ENCODE data around the gene AOX1. TPM values are rescaled to one million over a fixed set of nuclear protein-coding genes. Genes with fewer than 3 reads are reported as not detected.

AOX1 gene
- total RNA-seq, 1 donor from 2014 or later, result 3.4 TPM

DNA sequence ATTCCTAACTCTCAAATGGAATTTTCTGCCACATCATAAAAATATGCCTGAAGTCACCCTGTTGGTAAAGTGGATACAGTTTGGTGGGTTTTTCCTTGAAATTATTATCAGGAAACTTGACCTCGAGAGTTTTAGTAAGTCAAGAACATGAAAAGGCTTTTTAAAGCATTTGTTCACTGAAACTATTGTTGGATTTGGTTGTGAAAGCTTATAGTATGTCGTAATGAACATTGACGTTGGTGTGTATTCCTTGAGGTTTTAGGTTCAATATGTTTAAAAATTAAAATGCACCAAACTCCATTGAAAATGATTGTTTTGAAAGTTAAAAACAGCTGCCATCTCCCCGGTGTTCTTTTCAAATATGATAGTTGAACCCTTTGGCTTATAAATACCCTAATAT, 30.8 kb downstream of the AOX1 start:
- Mint-ChIP-seq H3K4me1 (ENCODE audit: low read depth, unreplicated experiment) (peaks cover 20% of the 10 kb centered on the region), H3K4me3 (ENCODE audit: unreplicated experiment) (no peak overlapping the region), H3K27me3 (ENCODE audit: low read depth, unreplicated experiment) (no peaks in the 10 kb centered on the region), H3K27ac (ENCODE audit: unreplicated experiment) (no peak overlapping the region), H3K9me3 (ENCODE audit: unreplicated experiment) (no peaks in the 10 kb centered on the region), H3K36me3 (ENCODE audit: low read depth, unreplicated experiment) (no peaks in the 10 kb centered on the region)
- no peaks in the 10 kb centered on the region for H3K9me3 ChIP-seq (ENCODE audit: insufficient read depth, low read depth, low read length)
- peaks cover 23% of the 10 kb centered on the region for H3K4me1 ChIP-seq (ENCODE audit: insufficient read depth, low read length)
- no peak for TF ChIP-seq CTCF (IDR thresholded peaks at IDR 0.05; ENCODE audit: insufficient read depth, low read depth, low read length)
- no peak for TF ChIP-seq EZH2 (IDR thresholded peaks at IDR 0.05; ENCODE audit: insufficient read depth, low read length)
- no peak overlapping the region for H3K4me2 ChIP-seq (ENCODE audit: low read length)
- H3K36me3 ChIP-seq (ENCODE audit: insufficient read depth, low read length), result no peaks in the 10 kb centered on the region
- no peak overlapping the region for H3K27ac ChIP-seq (ENCODE audit: low read depth, low read length)
- no peak overlapping the region for H2AFZ ChIP-seq (ENCODE audit: low read depth, low read length)
- DNase-seq (ENCODE audit: low read depth), result no peak
- H3K9ac ChIP-seq (ENCODE audit: low read length), result no peak overlapping the region
- no peak overlapping the region for H3K4me3 ChIP-seq (ENCODE audit: insufficient read depth, low read depth, low read length)
- no peaks in the 10 kb centered on the region for H3K27me3 ChIP-seq (ENCODE audit: insufficient read depth, low read length)
- H3K79me2 ChIP-seq (ENCODE audit: insufficient read depth, low read length), result no peaks in the 10 kb centered on the region
- FAIRE-seq, result no peak
- H4K20me1 ChIP-seq (ENCODE audit: insufficient read depth, low read length), result no peaks in the 10 kb centered on the region

- no peak overlapping the region for H3K9ac ChIP-seq (ENCODE audit: low read length)
- FAIRE-seq (peak; percentile 50), DNase-seq (ENCODE audit: low read depth) (no peak)
- H3K4me3 ChIP-seq (ENCODE audit: insufficient read depth, low read depth, low read length), result no peak overlapping the region
- Mint-ChIP-seq H3K4me3 (ENCODE audit: unreplicated experiment) (no peak overlapping the region), H3K27me3 (ENCODE audit: low read depth, unreplicated experiment) (no peaks in the 10 kb centered on the region), H3K36me3 (ENCODE audit: low read depth, unreplicated experiment) (no peaks in the 10 kb centered on the region), H3K9me3 (ENCODE audit: unreplicated experiment) (no peaks in the 10 kb centered on the region), H3K27ac (ENCODE audit: unreplicated experiment) (no peak overlapping the region), H3K4me1 (ENCODE audit: low read depth, unreplicated experiment) (peaks cover 24% of the 10 kb centered on the region)
- H3K4me2 ChIP-seq (ENCODE audit: low read length), result no peak overlapping the region
- no peaks in the 10 kb centered on the region for H3K36me3 ChIP-seq (ENCODE audit: insufficient read depth, low read length)
- H4K20me1 ChIP-seq (ENCODE audit: insufficient read depth, low read length), result no peaks in the 10 kb centered on the region
- H3K27ac ChIP-seq (ENCODE audit: low read depth, low read length), result no peak overlapping the region
- H3K79me2 ChIP-seq (ENCODE audit: insufficient read depth, low read length), result no peaks in the 10 kb centered on the region
- no peaks in the 10 kb centered on the region for H3K9me3 ChIP-seq (ENCODE audit: insufficient read depth, low read depth, low read length)
- peaks cover 23% of the 10 kb centered on the region for H3K4me1 ChIP-seq (ENCODE audit: insufficient read depth, low read length)
- TF ChIP-seq CTCF (IDR thresholded peaks at IDR 0.05; ENCODE audit: insufficient read depth, low read depth, low read length) (no peak), EZH2 (IDR thresholded peaks at IDR 0.05; ENCODE audit: insufficient read depth, low read length) (no peak)
- H2AFZ ChIP-seq (ENCODE audit: low read depth, low read length), result no peak overlapping the region
- H3K27me3 ChIP-seq (ENCODE audit: insufficient read depth, low read length), result no peaks in the 10 kb centered on the region
These were observed 31.6 kb downstream of the AOX1 start for GRCh38 chr2:200617156-200618053.

DNA sequence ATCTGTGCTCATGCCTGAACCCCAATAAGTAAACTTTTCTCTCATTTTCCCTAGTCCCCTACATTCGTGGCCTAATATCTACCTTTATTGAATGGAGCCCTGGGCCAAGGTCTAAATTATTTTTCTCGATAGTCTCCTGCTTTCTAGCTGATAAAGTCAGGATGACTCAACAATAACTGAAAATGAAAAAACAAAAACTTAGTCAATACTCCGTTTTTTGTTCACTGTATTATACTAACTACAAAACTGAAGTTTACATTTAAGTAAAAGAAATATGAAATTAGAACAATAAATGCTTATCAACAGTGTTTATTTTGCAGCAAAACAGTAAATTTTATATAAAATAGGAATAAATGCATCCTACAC, 32.2 kb downstream of the AOX1 start:
- Histone ChIP-seq H3K79me2 (ENCODE audit: insufficient read depth, low read length) (no peaks in the 10 kb centered on the region), H3K9me3 (ENCODE audit: insufficient read depth, low read depth, low read length) (no peaks in the 10 kb centered on the region), H4K20me1 (ENCODE audit: insufficient read depth, low read length) (no peaks in the 10 kb centered on the region), H2AFZ (ENCODE audit: low read depth, low read length) (no peak overlapping the region), H3K4me2 (ENCODE audit: low read length) (no peak overlapping the region), H3K9ac (ENCODE audit: low read length) (no peak overlapping the region), H3K27me3 (ENCODE audit: insufficient read depth, low read length) (no peaks in the 10 kb centered on the region), H3K4me3 (ENCODE audit: insufficient read depth, low read depth, low read length) (no peak overlapping the region), H3K4me1 (ENCODE audit: insufficient read depth, low read length) (peaks cover 23% of the 10 kb centered on the region), H3K36me3 (ENCODE audit: insufficient read depth, low read length) (no peaks in the 10 kb centered on the region), H3K27ac (ENCODE audit: low read depth, low read length) (no peak overlapping the region)
- Mint-ChIP-seq H3K4me1 (ENCODE audit: low read depth, unreplicated experiment) (peaks cover 24% of the 10 kb centered on the region), H3K36me3 (ENCODE audit: low read depth, unreplicated experiment) (no peaks in the 10 kb centered on the region), H3K27me3 (ENCODE audit: low read depth, unreplicated experiment) (no peaks in the 10 kb centered on the region), H3K9me3 (ENCODE audit: unreplicated experiment) (no peaks in the 10 kb centered on the region), H3K4me3 (ENCODE audit: unreplicated experiment) (no peak overlapping the region), H3K27ac (ENCODE audit: unreplicated experiment) (no peak overlapping the region)
- TF ChIP-seq EZH2 (IDR thresholded peaks at IDR 0.05; ENCODE audit: insufficient read depth, low read length), result no peak
- no peak for TF ChIP-seq CTCF (IDR thresholded peaks at IDR 0.05; ENCODE audit: insufficient read depth, low read depth, low read length)
- FAIRE-seq, result peak; percentile 5
- DNase-seq (ENCODE audit: low read depth), result no peak
